ENCODE data around the gene SNIP1. TPM values are rescaled to one million over a fixed set of nuclear protein-coding genes. Genes with fewer than 3 reads are reported as not detected.

Gene SNIP1
- total RNA-seq, 1 experiment from 2014 or later, result 15.1 TPM

DNA sequence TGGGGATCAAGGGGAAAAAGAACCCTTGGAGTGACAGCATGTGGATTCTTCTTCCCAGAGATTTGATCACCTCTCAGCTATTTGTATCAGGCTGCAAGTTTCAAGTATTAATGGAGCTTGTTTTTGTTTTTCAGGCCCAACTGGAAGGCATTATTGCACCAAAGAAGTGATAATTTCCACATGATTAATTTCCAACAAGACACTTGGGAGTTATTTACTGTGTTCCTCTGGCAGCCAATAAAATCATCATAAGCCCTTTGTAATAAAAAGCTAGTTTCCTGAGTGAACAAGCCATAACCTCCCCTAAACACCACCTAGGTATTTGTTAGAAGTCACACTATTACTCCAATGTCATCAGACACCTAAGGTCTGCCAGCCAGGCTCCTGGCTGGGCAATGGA lies 10.8 kb upstream of the SNIP1 start:
- Histone ChIP-seq H3K9me3 (ENCODE audit: control insufficient read depth, low read depth, low read length) (no peaks in the 10 kb centered on the region), H2BK15ac (ENCODE audit: low read depth, low read length) (no peak overlapping the region), H3K4me2 (ENCODE audit: insufficient read depth, insufficient read length, low read length) (no peak overlapping the region), H2AFZ (ENCODE audit: low read length) (no peak overlapping the region), H3K4ac (ENCODE audit: low read depth, low read length) (no peak overlapping the region), H3K23me2 (ENCODE audit: insufficient read length, low read depth, low read length, poor library complexity, severe bottlenecking) (no peaks in the 10 kb centered on the region), H2AK5ac (ENCODE audit: insufficient read length, low read length) (no peak overlapping the region), H4K5ac (ENCODE audit: insufficient read length, low read depth, low read length) (no peak overlapping the region), H4K8ac (replicated peaks; ENCODE audit: insufficient read length, low read depth, low read length) (no peak overlapping the region), H3K9ac (ENCODE audit: extremely low read depth, insufficient read length, low read length) (no peak overlapping the region), H3K23ac (ENCODE audit: insufficient read length, low read depth, low read length) (no peak overlapping the region), H2BK120ac (ENCODE audit: low read depth, low read length, poor library complexity, severe bottlenecking) (no peak overlapping the region), H3K18ac (ENCODE audit: insufficient read length, low read depth, low read length) (no peak overlapping the region), H3K14ac (ENCODE audit: insufficient read depth, low read length) (no peak overlapping the region), H4K20me1 (ENCODE audit: control insufficient read depth, insufficient read depth, insufficient read length) (no peaks in the 10 kb centered on the region), H3K79me1 (ENCODE audit: insufficient read depth, low read depth, low read length, poor library complexity, severe bottlenecking) (no peaks in the 10 kb centered on the region), H2BK12ac (ENCODE audit: insufficient read length, low read depth, low read length) (no peak overlapping the region), H3K56ac (ENCODE audit: insufficient read length, low read depth, low read length) (no peak overlapping the region), H3K27me3 (ENCODE audit: insufficient read depth, low read length) (no peaks in the 10 kb centered on the region), H3T11ph (ENCODE audit: low read length) (no peak overlapping the region), H3K4me1 (ENCODE audit: insufficient read depth, low read length) (no peaks in the 10 kb centered on the region), H3K79me2 (ENCODE audit: insufficient read depth, low read length) (no peaks in the 10 kb centered on the region), H2BK5ac (ENCODE audit: insufficient read length, low read length) (no peak overlapping the region), H4K91ac (ENCODE audit: insufficient read length, low read depth, low read length) (no peak overlapping the region), H3K27ac (ENCODE audit: insufficient read length, low read depth, low read length) (no peak overlapping the region), H2BK20ac (ENCODE audit: low read depth, low read length, poor library complexity, severe bottlenecking) (no peak overlapping the region)
- H3K27me3 Mint-ChIP-seq (ENCODE audit: low read depth), result no peaks in the 10 kb centered on the region
- no peak overlapping the region for H3K27ac Mint-ChIP-seq
- no peak for DNase-seq
- no peaks in the 10 kb centered on the region for H3K4me1 Mint-ChIP-seq
- H3K9me3 Mint-ChIP-seq, result no peaks in the 10 kb centered on the region
- TF ChIP-seq, protein P1, sequence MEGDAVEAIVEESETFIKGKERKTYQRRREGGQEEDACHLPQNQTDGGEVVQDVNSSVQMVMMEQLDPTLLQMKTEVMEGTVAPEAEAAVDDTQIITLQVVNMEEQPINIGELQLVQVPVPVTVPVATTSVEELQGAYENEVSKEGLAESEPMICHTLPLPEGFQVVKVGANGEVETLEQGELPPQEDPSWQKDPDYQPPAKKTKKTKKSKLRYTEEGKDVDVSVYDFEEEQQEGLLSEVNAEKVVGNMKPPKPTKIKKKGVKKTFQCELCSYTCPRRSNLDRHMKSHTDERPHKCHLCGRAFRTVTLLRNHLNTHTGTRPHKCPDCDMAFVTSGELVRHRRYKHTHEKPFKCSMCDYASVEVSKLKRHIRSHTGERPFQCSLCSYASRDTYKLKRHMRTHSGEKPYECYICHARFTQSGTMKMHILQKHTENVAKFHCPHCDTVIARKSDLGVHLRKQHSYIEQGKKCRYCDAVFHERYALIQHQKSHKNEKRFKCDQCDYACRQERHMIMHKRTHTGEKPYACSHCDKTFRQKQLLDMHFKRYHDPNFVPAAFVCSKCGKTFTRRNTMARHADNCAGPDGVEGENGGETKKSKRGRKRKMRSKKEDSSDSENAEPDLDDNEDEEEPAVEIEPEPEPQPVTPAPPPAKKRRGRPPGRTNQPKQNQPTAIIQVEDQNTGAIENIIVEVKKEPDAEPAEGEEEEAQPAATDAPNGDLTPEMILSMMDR (conservative IDR thresholded peaks at IDR 0.05), result no peak
- peaks cover 28 to 66% (median 55%) of the 10 kb centered on the region in 3 experiments; a peak in 6 of 7 replicates for H3K36me3 Mint-ChIP-seq (ENCODE audit: insufficient read depth in 1 of 3, low read depth in 3 of 3)
- H3K4me3 Mint-ChIP-seq, result no peak overlapping the region

Measured in H9 (cell line).